ENCODE measurements around the gene CHMP3.

DNA sequence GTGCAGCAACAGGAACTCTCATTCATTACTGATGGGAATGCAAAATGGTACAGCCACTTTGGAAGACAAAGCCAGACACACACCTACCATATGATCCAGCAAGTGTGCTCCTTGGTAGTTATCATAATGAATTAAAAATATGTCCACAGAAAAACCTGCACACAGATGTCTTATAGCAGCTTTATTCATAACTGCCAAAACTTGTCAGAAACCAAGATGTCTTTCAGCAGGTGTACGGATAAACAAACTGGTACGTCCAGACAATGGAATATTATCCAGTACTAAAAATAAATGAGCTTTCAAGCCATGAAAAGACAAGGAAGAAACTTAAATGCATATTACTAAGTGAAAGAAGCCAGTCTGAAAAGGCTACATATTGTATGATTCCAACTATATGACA lies 50.4 kb downstream of the CHMP3 start:
- TF ChIP-seq, protein P1, sequence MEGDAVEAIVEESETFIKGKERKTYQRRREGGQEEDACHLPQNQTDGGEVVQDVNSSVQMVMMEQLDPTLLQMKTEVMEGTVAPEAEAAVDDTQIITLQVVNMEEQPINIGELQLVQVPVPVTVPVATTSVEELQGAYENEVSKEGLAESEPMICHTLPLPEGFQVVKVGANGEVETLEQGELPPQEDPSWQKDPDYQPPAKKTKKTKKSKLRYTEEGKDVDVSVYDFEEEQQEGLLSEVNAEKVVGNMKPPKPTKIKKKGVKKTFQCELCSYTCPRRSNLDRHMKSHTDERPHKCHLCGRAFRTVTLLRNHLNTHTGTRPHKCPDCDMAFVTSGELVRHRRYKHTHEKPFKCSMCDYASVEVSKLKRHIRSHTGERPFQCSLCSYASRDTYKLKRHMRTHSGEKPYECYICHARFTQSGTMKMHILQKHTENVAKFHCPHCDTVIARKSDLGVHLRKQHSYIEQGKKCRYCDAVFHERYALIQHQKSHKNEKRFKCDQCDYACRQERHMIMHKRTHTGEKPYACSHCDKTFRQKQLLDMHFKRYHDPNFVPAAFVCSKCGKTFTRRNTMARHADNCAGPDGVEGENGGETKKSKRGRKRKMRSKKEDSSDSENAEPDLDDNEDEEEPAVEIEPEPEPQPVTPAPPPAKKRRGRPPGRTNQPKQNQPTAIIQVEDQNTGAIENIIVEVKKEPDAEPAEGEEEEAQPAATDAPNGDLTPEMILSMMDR (conservative IDR thresholded peaks at IDR 0.05; ENCODE audit: low read depth, low read length) = no peak
- TF ChIP-seq EZH2 (IDR thresholded peaks at IDR 0.05; ENCODE audit: low read length, unreplicated experiment) (no peak), EZH2phosphoT487 (IDR thresholded peaks at IDR 0.05; ENCODE audit: borderline replicate concordance, low read length) (no peak)

Data from PC-3 (cell line).